Stimulated activated CD4-positive, alpha-beta T cell treated with anti-CD3 and anti-CD28 coated beads, Interleukin-12 subunit alpha, Interleukin-12 subunit beta, amount 100 ng/mL, for 4 hours (primary cell): ENCODE measurements around the gene GABRB3.

Experiments used
- DNase-seq: peaks from one replicate; pipeline ENCODE4 v3.0.0-alpha.2; 2020

Gene GABRB3

GRCh38 chr15:26525096-26525495 is 247.8 kb downstream of the GABRB3 start:
- DNase-seq, result no peak

- no peak for DNase-seq
Observed at GRCh38 chr15:26521691-26522198, 251.1 kb downstream of the GABRB3 start.

GRCh38 chr15:26521130-26521529 is 251.7 kb downstream of the GABRB3 start:
- DNase-seq, result no peak

DNA sequence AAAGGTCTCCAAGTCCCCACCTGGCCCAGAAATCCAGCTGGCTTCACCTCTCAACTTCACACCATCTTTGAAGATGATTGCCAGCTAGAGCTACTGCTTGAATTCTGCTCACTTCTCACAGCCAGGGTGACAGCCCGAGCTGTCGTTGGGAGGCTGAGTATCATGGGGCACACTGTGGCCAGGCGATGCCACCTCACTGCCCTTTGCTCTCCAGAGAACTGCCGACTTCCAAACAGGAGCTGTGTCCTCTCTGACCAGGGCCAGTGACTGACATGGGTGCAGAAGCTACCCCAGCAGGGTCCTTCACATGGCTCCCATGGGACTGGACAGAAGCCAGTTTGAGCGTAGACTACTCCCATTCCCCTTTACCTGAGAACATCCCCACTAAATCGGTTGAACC is 254.0 kb downstream of the GABRB3 start:
- DNase-seq, result no peak

GRCh38 chr15:26516102-26516980 is 256.5 kb downstream of the GABRB3 start:
- no peak for DNase-seq

- no peak for DNase-seq
Observed at GRCh38 chr15:26504009-26504408, 268.9 kb downstream of the GABRB3 start.
